ENCODE measurements around the gene AFF3. TPM values are rescaled to one million over a fixed set of nuclear protein-coding genes. Genes with fewer than 3 reads are reported as not detected.
A peak's percentile ranks its signal among the peaks of the same experiment; 100 is the strongest.

The AFF3 gene
- total RNA-seq, 1 donor from 2014 or later, result 7.6 TPM

DNA sequence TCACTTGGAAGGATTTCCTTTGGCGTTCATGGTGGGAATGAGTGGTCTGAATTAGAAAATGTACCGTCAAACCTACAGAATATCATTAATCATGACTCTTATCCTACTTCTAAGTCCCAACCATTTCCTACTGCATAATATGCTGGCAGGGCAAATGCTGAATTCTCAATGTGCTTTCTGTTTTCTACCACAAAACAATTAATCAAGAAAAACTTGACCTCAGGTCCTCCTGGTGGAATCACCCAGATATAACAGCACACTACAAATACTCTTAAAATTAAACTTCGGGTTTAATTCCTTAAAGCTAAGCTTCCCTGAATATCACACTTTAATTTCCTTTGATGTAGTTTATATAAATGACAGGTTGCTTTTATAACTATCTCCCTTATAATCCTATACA lies 301.6 kb downstream of the AFF3 start:
- DNase-seq, result no peak
- no peak for ATAC-seq (ENCODE audit: poor library complexity)
- intact Hi-C loops (cut with DNase I), result no loop called here

DNA sequence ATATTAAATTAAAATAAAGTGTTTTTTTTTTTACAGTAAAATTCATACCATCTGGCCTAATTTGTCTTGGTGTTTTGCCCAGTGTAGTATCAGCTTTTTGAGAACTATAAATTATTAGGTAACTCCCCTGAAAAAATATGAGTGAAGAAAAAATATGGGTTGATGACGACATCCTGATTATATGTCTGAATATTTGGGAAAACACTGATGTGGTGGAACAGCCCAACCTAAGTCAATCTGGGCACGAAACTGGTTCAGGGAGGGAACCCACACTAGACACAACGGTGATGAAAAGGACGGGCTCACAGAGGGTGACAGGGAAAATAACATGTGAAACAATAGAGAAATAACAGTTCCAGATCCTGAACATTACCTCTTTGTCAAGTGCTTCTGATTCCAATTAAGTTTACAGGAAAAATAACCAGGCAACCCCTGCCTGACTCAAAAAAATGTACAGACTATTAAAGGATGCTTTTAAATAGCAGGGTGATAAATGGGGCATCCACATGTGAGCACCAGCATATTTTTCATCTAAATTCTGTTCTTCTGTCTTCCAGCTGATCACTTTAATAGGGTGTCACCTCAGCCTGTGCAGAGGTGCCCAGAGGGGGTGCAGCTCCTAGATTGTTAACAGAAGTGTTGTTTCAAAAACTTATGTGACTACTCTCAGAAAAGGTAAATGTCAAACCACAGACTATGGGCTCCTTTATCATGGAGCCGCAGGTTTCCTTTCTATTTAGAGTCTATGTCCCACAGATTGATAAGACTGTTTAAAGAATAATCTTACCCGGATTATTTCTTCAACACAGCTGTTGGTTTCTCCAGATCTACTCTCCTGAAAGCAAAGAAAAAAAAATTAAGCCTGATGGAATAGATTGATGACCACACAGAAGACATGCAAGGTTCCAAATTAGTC lies 305.4 kb downstream of the AFF3 start:
- DNase-seq (no peak), ATAC-seq (ENCODE audit: poor library complexity) (no peak)
- intact Hi-C loops (cut with DNase I), result no loop called here

DNA sequence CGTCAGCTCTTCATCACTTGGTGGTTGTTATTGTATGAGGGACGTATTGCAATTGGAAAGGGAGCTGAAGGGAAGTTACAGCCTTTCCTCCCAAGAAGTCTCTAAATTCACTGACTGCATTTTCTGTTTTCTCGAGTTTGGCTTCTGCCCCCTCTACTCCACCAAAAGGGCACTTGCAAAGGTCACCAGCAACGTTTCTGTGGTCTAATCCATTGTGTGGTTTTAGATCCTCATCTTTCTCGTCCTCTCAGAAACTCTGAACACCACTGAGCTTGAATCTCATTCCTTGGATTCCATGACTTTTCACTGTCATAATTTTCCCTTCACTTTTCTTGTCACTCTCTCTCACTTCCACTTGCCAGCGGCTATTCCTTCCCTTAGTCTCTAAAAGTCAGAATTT lies 308.0 kb downstream of the AFF3 start:
- ATAC-seq (ENCODE audit: poor library complexity) (no peak), DNase-seq (no peak)
- intact Hi-C loops (cut with DNase I), result no loop called here

DNA sequence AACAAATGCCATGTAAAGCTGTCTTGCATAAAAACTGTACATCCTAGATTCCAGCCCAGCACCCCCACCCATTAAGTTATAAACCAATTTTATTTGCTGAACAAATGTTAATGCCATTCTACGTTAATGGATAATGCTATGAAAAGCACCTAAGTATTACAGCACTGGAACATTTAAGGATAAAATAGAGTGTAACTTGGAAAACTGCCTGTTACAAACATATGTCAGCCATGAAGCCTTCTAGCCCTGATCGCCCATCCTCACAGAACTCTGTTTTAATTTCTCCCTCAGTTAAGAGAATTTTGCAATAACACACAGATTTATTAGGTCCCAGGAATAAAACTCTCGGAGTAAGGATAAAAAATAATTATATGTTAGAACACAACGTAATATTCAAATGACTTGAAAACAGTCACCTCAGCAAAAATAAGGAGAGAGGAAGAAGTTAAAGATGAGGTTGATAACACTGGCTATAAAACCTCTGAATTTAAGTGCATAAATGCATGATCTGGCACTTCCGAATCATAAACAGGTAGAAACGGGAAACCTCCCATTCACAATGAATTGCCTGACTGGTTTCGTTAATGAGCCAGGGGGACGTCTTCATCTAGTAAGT lies 308.7 kb downstream of the AFF3 start:
- ATAC-seq (ENCODE audit: poor library complexity) (no peak), DNase-seq (no peak)
- intact Hi-C loops (cut with DNase I), result no loop called here

DNA sequence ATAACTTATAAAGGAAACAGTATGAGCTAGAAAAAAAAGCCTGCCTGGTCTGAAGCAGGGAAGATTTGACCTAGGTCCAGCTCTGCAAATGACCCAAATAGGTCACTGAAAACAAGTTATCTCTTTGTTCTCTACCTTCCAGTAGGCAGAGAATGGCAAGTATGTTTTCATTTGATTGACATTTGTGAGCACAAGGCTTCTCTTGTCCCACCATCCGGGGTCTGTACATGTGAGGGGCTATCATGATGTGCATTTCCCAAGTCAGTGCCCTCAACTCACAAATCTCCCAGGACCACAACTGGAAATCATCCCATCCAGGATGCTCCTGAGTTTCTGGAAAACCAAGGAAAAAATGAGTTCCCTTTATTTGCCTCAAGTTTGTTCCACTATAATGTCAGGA lies 309.5 kb downstream of the AFF3 start:
- intact Hi-C loops (cut with DNase I), result no loop called here
- no peak for DNase-seq
- no peak for ATAC-seq (ENCODE audit: poor library complexity)

DNA sequence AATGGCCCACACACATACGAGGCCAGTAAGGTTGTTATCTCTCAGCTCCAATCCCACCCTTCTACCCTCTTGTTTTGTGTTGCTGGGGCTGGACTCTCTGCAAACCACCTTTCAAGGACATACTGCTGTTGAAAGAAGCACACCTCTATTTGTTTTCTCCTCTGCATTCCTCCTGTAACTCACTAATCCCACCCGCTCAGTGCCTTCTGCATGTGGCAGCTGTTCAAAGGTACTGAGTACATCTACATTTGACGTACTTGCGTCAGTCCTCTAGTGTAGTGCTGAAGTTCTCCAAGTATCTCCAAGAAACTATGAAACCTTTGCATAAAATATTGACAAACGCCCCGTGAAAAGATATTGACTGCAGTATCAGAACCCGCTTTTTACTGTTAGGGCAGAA lies 310.6 kb downstream of the AFF3 start:
- DNase-seq (no peak), ATAC-seq (ENCODE audit: poor library complexity) (no peak)
- intact Hi-C loops (cut with DNase I), result no loop called here

DNA sequence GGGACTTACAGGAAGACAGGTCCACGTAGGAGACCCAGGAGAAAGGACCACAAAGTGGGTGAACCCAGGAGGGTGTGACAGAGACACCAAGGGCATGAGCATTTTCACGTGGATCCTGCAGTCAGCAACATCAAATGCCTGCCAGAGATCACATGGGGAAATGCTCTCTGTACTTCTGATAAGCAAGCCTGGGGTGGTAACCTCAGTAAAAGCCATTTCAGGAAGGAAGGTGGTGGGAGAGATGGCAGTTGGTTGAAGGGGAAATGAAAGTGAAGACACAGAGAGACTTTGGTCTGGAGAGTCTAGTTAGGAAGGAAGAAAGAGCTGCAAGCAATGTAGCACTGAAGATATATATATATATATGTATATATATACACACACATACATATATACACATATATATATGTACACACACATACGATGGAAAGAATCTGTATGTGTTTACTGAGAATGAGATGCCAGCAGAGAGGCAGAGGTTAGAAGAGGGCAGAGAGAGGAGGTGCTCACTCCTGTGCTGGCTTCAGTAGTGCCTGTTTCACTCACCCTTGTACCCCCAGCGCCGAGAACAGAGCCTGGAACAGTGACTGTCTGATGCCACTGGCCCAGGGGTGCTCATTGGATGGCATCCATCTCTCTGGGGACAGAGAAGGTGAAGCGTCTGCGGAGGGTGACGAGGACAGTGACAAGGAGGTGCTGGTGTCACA lies 314.9 kb downstream of the AFF3 start:
- intact Hi-C loops (cut with DNase I), result no loop called here
- peak; percentile 29 for ATAC-seq (ENCODE audit: poor library complexity)

DNA sequence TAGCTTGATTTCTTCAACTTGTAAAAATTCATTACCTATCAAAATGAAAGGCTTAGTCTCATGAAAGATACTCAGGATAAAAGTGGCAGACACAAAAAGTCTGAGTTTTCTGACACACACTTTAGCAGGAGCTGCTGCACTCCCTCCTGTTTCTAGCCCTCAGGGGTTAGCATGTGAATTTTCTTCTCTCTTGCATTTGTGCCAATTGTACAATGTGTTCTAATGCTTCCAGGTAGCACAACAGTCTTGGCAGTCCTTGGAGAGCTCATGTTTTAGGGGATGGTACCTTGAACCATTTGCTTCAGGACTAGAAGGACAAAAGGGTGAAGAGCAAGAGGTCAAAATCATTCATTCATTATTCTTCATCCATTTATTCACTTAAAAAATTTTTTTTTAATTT lies 316.8 kb downstream of the AFF3 start:
- ATAC-seq (ENCODE audit: poor library complexity) (no peak), DNase-seq (no peak)
- intact Hi-C loops (cut with DNase I), result no loop called here

More for the DNA sequence above, 314.9 kb downstream of the AFF3 start:
- DNase-seq, result no peak

DNA sequence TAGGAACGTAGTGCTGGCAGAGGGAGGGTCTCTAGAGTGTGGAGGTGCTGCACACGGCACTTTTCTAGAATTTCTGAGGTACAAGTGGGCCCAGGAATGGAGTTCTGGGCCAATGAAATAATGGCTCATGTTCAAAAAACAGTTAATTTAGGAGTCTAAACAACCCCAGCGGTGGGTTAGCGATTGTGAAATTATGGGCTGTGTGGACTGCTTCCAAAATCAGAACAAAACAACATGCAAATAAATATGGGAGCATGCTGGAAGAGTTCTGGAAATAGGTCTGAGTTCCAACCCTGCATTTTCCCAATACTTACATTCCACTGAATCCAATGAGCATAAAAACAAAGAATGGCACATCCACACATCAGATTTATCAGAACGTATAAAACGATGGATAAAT lies 317.6 kb downstream of the AFF3 start:
- intact Hi-C loops (cut with DNase I), result no loop called here
- no peak for DNase-seq
- no peak for ATAC-seq (ENCODE audit: poor library complexity)

DNA sequence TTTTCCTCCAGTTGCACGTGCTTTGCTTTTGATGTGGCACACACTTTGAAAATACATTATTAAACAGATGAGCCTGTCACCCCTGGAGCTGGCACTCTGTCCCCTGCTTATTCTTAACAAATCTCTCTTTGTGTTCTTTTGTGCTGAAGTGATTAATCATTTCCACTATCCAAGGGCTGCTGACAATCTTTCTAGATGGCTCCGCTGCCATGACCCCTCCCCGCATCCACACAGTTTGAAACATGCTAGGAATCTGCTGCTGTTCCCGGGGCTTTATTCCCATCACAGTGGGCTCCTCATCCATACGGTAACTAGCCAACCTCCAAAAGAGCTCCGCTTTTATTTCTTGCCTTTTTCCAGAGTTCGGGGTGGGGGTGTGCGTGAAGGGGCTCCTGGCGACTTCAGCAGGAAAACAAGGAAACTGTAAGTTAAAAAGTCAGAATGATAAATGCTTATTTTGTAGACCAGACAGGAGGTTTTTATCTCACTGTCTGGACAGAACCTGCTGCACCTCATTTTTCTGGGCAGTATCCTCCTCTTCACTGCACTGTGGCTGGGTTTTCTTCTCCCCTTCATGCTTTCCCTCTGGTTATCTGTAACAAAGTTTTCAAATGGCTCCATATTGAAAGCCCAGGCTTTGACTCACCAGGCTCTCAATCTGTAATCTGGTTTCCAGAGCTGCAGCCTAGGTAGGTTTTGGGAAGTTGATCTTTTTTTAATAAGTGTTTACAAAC lies 319.7 kb downstream of the AFF3 start:
- no peak for DNase-seq
- intact Hi-C loops (cut with DNase I), result no loop called here
- ATAC-seq (ENCODE audit: poor library complexity), result no peak

DNA sequence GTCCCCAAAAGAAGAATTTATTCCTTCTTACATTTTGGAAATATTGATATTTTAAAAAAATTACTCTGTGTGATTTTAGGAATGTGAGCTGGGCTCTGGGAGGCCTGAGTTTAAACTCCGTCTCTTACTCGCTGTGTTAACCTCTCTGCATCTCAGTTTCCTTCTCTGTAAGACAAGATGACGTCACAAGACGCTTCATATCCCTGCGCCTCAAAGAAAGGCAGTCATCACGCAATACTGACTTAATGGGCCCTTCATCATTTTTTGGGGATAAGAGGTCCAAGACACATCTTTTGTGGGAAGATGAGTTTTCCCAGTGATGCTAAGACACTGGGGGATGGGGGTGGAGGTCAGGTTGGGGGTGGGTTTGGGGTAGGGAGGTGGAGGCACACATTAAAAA lies 320.4 kb downstream of the AFF3 start:
- DNase-seq (no peak), ATAC-seq (ENCODE audit: poor library complexity) (no peak)
- intact Hi-C loops (cut with DNase I), result no loop called here

DNA sequence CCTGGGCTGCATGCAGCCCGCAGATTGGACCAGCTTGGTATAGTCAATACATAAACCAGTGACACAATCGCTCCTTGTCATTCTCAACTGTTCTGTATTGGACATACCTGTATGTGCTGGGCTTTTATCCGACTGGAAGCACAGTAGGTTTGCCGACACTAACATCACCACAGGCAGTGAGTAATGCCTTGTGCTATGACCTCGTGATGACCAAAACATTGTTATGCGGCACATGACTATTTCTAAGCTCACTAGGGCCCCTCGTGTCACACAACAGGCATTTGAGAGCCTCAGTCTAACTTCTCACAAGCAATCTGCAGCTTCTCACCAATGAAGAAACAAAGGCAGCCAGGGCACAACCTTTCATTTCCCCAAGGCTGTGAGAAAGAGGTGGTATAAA lies 320.8 kb downstream of the AFF3 start:
- intact Hi-C loops (cut with DNase I), result no loop called here
- no peak for DNase-seq
- ATAC-seq (ENCODE audit: poor library complexity), result no peak

DNA sequence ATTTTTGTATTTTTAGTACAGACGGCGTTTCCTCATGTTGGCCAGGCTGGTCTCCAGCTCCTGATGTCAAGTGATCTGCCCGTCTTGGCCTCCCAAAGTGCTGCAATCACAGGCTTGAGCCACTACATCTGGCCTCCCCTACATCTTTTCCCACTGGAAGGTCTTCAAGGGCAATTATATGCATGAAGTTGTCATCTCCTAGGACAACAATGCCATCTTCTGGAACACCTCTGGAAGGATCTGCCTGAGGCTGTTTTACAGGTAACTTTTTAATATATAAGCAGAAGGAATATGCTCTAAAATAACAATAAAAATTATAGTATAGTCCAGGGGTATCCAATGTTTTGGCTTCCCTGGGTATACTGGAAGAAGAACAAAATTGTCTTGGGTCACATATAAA lies 321.4 kb downstream of the AFF3 start:
- peak; percentile 43 for ATAC-seq (ENCODE audit: poor library complexity)
- intact Hi-C loops (cut with DNase I), result no loop called here
- DNase-seq, result no peak

DNA sequence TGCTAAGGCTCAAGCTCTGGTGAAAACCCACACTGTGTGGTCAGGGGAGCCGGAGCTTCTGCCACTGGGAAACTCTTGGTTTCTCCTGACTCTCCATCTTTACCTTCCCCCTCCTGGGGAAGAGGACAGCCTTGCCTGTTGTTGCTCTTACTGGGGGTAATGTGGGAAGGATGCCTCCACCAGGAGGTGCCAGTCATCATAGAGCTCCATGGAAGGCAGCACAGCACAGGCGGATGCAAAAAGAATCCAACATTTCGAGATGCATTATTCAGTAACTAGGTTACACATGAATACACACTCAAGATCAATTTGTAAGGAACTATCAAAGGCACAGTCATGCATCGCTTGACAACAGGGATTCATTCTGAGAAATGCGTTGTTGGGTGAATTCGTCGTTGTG lies 322.6 kb downstream of the AFF3 start:
- ATAC-seq (ENCODE audit: poor library complexity), result no peak
- DNase-seq, result no peak
- intact Hi-C loops (cut with DNase I), result loop anchor here (10.0 kb wide), 1 partner anchor 265 kb away; no protein-coding TSS in a partner anchor

DNA sequence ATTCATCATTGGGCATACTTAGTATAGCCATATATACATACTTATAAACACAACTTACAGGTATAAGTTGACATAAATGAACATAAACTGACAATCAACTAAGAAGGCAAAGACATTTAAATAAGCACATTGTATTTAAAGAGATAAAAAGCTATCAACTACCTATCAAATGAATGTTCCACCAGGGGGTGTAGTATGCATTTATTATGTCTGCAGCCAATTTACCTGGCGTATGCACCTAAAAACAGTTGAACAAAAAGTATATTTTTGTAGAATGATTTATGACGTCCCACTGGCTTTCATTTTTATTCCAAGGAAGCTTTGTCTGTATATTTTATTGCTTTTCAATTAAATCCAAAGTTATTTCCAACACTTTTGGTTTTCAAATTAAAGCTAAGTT lies 323.5 kb downstream of the AFF3 start:
- ATAC-seq (ENCODE audit: poor library complexity) (no peak), DNase-seq (no peak)
- intact Hi-C loops (cut with DNase I), result loop anchor here (10.0 kb wide), 1 partner anchor 264 kb away; no protein-coding TSS in a partner anchor

DNA sequence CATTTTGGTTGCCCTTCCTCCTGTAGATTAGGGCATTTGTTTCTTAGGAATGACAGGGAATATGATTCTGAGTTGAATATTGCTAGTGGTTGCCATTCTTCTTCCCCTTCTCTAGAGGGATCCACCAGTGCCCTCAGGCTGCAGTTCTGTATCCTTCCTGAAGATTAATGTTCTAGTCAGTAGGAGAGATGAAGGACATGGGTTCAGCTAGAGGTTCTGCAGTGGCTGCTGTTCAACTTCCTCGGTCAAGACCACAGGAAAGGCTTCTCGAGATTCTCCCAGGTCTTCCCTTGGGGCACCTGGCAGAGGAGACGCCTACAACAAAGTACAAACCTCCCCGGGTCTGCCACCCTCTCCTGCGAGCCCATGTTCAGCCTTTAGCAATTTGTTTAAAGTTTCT lies 325.5 kb downstream of the AFF3 start:
- ATAC-seq (ENCODE audit: poor library complexity) (no peak), DNase-seq (no peak)
- intact Hi-C loops (cut with DNase I), result loop anchor here (10.0 kb wide), 1 partner anchor 262 kb away; no protein-coding TSS in a partner anchor

DNA sequence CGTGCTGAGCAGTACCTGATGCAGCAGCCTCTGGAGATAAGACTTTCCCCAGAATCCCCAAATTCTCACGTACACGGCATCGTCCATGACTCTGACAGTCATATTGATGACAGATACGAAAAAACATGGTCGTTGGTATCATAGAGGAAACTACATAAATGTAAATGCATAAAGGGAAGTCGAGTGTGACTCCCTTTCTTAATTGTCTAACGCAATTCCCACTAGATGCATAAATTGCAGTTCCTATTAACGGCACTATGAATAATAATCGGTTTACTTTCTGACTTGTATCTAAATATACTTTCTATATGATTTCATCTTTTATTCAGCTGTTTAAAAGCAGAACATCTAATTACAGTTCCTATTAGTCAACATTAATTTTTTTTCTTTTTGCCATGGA lies 330.0 kb downstream of the AFF3 start:
- ATAC-seq (ENCODE audit: poor library complexity) (no peak), DNase-seq (no peak)
- intact Hi-C loops (cut with DNase I), result loop anchor here (10.0 kb wide), 1 partner anchor 258 kb away; no protein-coding TSS in a partner anchor

DNA sequence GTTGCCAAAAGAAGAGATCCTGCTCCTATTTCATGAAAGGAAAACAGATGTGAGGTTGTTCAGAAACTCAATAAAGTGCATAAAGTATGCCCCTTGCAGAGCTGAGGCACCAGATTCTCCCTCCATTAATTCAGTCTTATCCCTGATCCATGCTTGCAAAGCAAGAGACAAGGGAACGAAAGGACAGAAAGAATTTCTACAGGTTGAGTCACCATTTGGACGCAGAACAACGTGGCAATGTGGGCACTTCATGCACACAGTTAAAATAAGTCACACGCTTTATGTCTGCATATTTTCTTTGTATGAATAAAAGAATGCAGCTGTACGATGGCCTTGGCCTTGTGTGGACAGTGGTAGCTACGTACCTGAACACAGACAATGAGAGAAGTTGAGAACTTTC lies 330.8 kb downstream of the AFF3 start:
- DNase-seq (no peak), ATAC-seq (ENCODE audit: poor library complexity) (no peak)
- intact Hi-C loops (cut with DNase I), result loop anchor here (10.0 kb wide), 1 partner anchor 257 kb away; no protein-coding TSS in a partner anchor

DNA sequence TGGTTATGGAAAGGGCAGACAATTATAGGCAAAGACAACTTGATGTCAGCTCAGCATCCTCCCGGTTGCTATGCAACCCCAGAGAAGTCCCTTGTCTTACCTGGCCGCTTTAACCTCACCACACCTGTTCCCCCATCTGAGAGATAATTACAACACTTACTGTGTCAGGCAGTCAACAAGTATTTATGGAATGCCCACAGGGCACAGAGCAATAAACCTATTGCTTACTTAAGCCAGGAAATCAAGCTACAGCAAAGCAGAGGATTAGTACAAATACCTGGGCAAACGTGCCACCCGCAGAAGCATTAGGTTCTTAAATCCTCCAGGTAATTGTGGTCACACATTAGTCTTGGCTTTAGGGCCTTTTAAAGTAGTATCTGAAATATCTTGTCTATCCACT lies 332.2 kb downstream of the AFF3 start:
- intact Hi-C loops (cut with DNase I), result loop anchor here (10.0 kb wide), 1 partner anchor 255 kb away; no protein-coding TSS in a partner anchor
- ATAC-seq (ENCODE audit: poor library complexity), result no peak

More for the DNA sequence above, 332.2 kb downstream of the AFF3 start:
- no peak for DNase-seq

Measured in Right ventricle myocardium superior (tissue), 1 donor.